Ramos (cell line): Measurements from ENCODE around the gene PYCARD.

ENCODE experiments used
- in situ Hi-C: fragments of 300-500 bp; cut with MboI; formaldehyde crosslinking; loops from one replicate; pipeline ENCODE4 v1.14.3; 2022; ENCODE audit warnings: low sequenced_read_pairs; ENCODE audit not compliant: unreplicated experiment

Gene PYCARD

GRCh38 chr16:31168848-31169247 lies 33.7 kb downstream of the PYCARD start:
- in situ Hi-C loops = loop anchor here (25.0 kb wide), 1 partner anchor 693 kb away; the partner anchor contains the start of gene ZNF267

GRCh38 chr16:31167315-31167714 lies 35.2 kb downstream of the PYCARD start:
- in situ Hi-C loops = loop anchor here (25.0 kb wide), 1 partner anchor 695 kb away; the partner anchor contains the start of gene ZNF267

DNA sequence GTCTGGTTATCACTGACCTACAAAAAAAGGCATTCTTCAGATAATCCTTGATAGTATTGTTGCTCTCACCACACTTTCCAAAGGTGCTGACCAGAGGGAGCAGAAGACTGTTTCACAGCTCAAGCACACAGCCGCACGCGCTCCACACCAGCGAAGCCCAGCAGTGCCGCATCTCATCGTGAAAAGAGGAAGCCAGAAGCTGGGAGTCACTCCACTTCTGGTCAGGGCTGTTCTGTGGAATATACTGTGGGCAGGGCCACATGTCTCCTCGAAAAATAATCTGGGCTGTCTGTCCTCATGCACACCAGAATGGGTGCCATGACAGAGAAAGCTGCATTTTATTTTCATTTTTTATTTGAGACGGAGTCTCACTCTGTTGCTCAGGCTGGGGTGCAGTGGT lies 45.4 kb downstream of the PYCARD start:
- in situ Hi-C loops = loop anchor here (25.0 kb wide), 1 partner anchor 705 kb away; the partner anchor contains the start of gene ZNF267
